PC-9 (cell line): ENCODE measurements around the gene ACO1.

Source experiments
- CTCF ChIP-seq: fragments of 200-600 bp; sonication (generic); conservative IDR thresholded peaks from 2 replicates; pipeline ENCODE4 v1.6.1; 2017; ENCODE audit warnings: mixed run types, antibody characterized with exemption, mild to moderate bottlenecking, moderate library complexity
- EZH2 ChIP-seq: fragments of 200-600 bp; sonication (generic); IDR thresholded peaks from 2 replicates; pipeline ENCODE4 v1.8.0; 2017; ENCODE audit warnings: antibody characterized with exemption, low read depth

- TF ChIP-seq CTCF (no peak), EZH2 (no peak)
These were observed 1.7 kb upstream of the ACO1 start for GRCh38 chr9:32382565-32383320.
